Measurements from ENCODE around the gene DENND6B. TPM values are rescaled to one million over a fixed set of nuclear protein-coding genes. Genes with fewer than 3 reads are reported as not detected.

Gene DENND6B
- total RNA-seq, 4 donors from 2014 or later = 8.6 to 13.1 (median 11.7) TPM

DNA sequence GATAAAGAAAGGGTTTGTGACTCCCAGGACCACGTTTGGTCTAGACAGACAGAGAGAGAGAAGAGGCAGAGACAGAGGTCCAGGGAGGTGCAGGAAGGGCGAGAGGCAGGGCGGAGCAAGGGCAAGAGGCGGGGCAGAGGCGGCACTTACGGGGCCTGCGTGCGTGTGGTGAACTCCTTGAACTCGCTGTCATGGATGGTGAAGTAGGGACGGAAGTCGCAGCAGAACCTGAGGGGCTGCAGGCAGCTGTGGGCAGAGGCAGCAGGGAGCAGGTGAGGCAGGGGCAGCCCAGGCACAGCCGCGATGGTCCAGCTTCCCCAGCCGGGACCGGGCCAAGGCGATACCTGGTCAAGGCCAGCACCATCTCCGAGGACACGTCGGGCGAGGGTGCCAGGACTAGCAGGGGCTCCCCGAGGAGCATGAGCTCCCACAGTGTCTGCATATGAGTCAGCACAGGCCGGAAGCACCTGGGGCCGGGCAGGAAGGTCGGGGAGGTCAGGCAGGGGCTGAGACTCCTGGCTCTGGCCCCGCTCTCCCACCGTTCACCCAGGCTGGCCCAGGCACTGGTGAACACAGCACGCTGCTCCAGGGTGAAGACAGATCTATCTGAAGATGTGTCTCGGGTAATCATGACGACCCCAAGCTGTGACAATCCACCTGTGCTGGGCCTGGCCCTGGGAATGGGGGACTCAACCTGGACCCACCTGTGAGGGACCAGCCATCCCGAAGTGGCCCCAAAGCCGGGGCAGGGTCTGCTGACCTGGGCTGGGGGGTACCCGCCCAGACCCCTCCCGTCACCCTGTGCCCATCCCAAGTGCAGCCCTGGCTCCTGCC is 12.1 kb downstream of the DENND6B start:
- peaks cover 0 to 14% (median 6%) of the 10 kb centered on the region in 4 donors for H3K4me1 ChIP-seq
- no peaks in the 10 kb centered on the region for H3K27me3 ChIP-seq
- peak overlapping the region in 1 of 4 donors; percentile 78 for H3K27ac ChIP-seq
- 56 to 65% methylated on average over 25 to 30 of the region's 33 CpGs for WGBS, 2 donors
- TF ChIP-seq POLR2A (IDR thresholded peaks at IDR 0.05) (no peak), EP300 (IDR thresholded peaks at IDR 0.05) (no peak)
- TF ChIP-seq, protein P1, sequence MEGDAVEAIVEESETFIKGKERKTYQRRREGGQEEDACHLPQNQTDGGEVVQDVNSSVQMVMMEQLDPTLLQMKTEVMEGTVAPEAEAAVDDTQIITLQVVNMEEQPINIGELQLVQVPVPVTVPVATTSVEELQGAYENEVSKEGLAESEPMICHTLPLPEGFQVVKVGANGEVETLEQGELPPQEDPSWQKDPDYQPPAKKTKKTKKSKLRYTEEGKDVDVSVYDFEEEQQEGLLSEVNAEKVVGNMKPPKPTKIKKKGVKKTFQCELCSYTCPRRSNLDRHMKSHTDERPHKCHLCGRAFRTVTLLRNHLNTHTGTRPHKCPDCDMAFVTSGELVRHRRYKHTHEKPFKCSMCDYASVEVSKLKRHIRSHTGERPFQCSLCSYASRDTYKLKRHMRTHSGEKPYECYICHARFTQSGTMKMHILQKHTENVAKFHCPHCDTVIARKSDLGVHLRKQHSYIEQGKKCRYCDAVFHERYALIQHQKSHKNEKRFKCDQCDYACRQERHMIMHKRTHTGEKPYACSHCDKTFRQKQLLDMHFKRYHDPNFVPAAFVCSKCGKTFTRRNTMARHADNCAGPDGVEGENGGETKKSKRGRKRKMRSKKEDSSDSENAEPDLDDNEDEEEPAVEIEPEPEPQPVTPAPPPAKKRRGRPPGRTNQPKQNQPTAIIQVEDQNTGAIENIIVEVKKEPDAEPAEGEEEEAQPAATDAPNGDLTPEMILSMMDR (IDR thresholded peaks at IDR 0.05) = no peak
- peak overlapping the region in 2 of 4 donors; percentile 21 to 27 for H3K4me3 ChIP-seq
- no peak for DNase-seq (ENCODE audit: low spot score in 2 of 2)
- H3K36me3 ChIP-seq = peaks cover 0 to 51% (median 0%) of the 10 kb centered on the region in 3 donors
- no peaks in the 10 kb centered on the region for H3K9me3 ChIP-seq

DNA sequence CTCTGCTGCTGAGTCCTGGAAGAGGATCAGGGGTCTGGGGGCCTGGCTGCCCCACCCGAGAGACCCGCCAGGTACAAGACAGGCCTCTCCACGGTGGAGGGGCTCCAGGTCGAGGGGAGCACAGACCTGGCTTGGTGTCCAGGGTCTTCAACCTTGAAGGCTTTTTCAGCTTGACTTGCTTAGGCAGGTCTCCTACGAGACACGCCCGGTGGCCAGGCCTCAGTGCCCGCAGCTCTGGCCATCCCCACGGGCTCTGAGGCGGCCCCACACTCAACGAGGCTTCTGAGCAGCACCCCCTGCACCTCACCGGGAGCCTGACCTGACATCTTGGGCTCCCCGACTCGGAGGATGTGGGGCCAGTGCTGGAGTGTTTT is 12.7 kb downstream of the DENND6B start:
- peaks cover 0 to 20% (median 12%) of the 10 kb centered on the region in 4 donors for H3K4me1 ChIP-seq
- 58 to 67% methylated on average over 10 to 13 of the region's 14 CpGs for WGBS, 2 donors
- peaks cover 0 to 51% (median 0%) of the 10 kb centered on the region in 3 donors for H3K36me3 ChIP-seq
- H3K27me3 ChIP-seq = no peaks in the 10 kb centered on the region
- no peak for DNase-seq (ENCODE audit: low spot score in 2 of 2)
- TF ChIP-seq, protein P1 (IDR thresholded peaks at IDR 0.05) = no peak
- no peak for TF ChIP-seq EP300 (IDR thresholded peaks at IDR 0.05)
- H3K27ac ChIP-seq = peak overlapping the region in 1 of 4 donors; percentile 78
- H3K4me3 ChIP-seq = peak overlapping the region in 1 of 4 donors; percentile 21
- no peaks in the 10 kb centered on the region for H3K9me3 ChIP-seq

DNA sequence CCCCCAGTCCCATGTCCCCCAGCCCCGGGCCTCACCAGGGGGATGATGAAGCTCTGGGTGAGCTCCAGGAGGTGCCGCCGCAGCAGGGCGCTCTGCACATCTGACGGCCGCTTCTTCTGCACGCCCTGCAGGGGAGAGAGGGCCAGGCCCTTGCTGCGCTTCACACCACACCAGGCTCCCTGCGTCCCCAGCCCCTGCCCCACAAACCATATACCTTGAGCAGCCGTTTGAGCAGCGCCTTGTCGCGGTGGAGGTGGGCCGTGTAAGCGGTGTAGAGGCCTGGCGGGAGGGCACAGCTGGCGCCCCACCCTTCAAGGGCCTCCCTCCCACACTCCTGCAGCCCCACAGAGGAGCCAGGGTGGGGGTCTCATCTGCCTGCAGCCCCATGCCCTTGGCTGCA is 13.2 kb downstream of the DENND6B start:
- no peaks in the 10 kb centered on the region for H3K9me3 ChIP-seq
- H3K4me1 ChIP-seq = peaks cover 0 to 24% (median 17%) of the 10 kb centered on the region in 4 donors
- TF ChIP-seq, protein P1 (IDR thresholded peaks at IDR 0.05) = no peak
- no peak for TF ChIP-seq POLR2A (IDR thresholded peaks at IDR 0.05)
- H3K27me3 ChIP-seq = no peaks in the 10 kb centered on the region
- WGBS, 2 donors = 89 to 90% methylated on average over 14 to 17 of the region's 17 CpGs
- no peak overlapping the region for H3K4me3 ChIP-seq
- no peak for DNase-seq (ENCODE audit: low spot score in 2 of 2)
- peaks cover 0 to 51% (median 0%) of the 10 kb centered on the region in 3 donors for H3K36me3 ChIP-seq
- H3K27ac ChIP-seq = peak overlapping the region in 1 of 4 donors; percentile 78

DNA sequence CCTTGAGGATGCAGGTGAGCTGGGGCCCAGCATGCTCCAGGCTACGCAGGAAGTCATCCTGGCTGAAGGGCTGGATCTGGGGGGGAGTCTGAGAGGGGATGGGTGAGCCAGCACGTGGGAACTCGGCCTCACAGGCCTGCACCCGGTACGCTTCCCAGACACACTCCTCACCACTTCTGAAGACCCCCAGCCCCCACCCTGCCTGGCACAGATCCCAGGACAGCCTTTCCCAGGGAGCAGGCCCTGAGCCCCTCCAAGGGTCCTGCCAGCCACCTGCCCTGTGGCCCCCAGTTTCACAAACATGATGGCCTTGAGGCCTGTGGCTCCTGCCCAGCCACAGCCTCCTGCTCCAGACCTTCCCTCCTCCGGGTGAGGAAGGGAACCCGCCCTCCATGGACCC is 13.8 kb downstream of the DENND6B start:
- DNase-seq (ENCODE audit: low spot score in 2 of 2) = no peak
- no peaks in the 10 kb centered on the region for H3K27me3 ChIP-seq
- H3K4me3 ChIP-seq = no peak overlapping the region
- peaks cover 0 to 51% (median 0%) of the 10 kb centered on the region in 3 donors for H3K36me3 ChIP-seq
- H3K4me1 ChIP-seq = peaks cover 0 to 29% (median 22%) of the 10 kb centered on the region in 4 donors
- no peak overlapping the region for H3K27ac ChIP-seq
- WGBS, 2 donors = 80 to 86% methylated on average over 4 to 7 of the region's 7 CpGs
- H3K9me3 ChIP-seq = no peaks in the 10 kb centered on the region
- TF ChIP-seq, protein P1 (IDR thresholded peaks at IDR 0.05) = no peak
- no peak for TF ChIP-seq POLR2A (IDR thresholded peaks at IDR 0.05)

- no peak overlapping the region for H3K27ac ChIP-seq
- peaks cover 0 to 32% (median 26%) of the 10 kb centered on the region in 4 donors for H3K4me1 ChIP-seq
- 90 to 94% methylated on average over 7 to 8 of the region's 12 CpGs for WGBS, 2 donors
- H3K9me3 ChIP-seq = no peaks in the 10 kb centered on the region
- DNase-seq (ENCODE audit: low spot score in 2 of 2) = no peak
- TF ChIP-seq POLR2A (IDR thresholded peaks at IDR 0.05) (no peak), EP300 (IDR thresholded peaks at IDR 0.05) (no peak)
- TF ChIP-seq, protein P1 (IDR thresholded peaks at IDR 0.05) = no peak
- no peak overlapping the region for H3K4me3 ChIP-seq
- H3K36me3 ChIP-seq = peaks cover 0 to 45% (median 0%) of the 10 kb centered on the region in 3 donors
- H3K27me3 ChIP-seq = no peaks in the 10 kb centered on the region
Measured at GRCh38 chr22:50312371-50312770, 14.4 kb downstream of the DENND6B start.
